ENCODE measurements around the gene CPM.

The CPM gene

GRCh38 chr12:68908076-68908475, 24.9 kb downstream of the CPM start:
- no peak for TF ChIP-seq CTCF (IDR thresholded peaks at IDR 0.05; ENCODE audit: low read depth, low read length)

DNA sequence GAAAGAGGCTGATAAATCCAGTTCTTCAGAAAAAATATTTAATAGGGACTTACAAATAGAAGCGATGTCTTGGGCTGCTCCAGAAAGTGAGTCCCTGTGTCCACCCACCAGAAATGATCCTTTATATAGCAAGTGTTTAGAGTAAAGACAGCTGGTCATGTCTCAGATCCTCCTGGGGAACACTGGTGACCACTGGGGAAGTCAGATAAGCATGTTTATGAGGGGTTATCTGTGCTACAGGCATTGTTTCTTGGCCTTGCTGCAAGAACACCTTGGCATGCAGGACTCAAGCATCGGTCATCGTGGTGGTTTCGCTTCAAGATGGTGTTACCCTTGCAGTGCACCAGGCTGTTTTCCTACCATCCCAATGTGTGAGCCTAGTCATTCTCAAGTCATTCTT, 27.2 kb downstream of the CPM start:
- no peak for DNase-seq
- no peak overlapping the region for H3K4me3 ChIP-seq (ENCODE audit: low read depth, low read length)
- TF ChIP-seq CTCF (IDR thresholded peaks at IDR 0.05; ENCODE audit: low read depth, low read length), result no peak

More at GRCh38 chr12:68908076-68908475, 24.9 kb downstream of the CPM start:
- H3K36me3 ChIP-seq, result no peaks in the 10 kb centered on the region
- H3K4me3 ChIP-seq (ENCODE audit: low read depth, low read length), result no peak overlapping the region
- no peak for DNase-seq
- H3K9me3 ChIP-seq, result no peaks in the 10 kb centered on the region
- peaks cover 3% of the 10 kb centered on the region; the same call in 1 of the 2 replicates for H3K27me3 ChIP-seq
- H3K4me1 ChIP-seq, result no peaks in the 10 kb centered on the region

GRCh38 chr12:68904351-68904962, 28.5 kb downstream of the CPM start:
- Histone ChIP-seq H3K4me3 (ENCODE audit: low read depth, low read length) (no peak overlapping the region), H3K27me3 (peaks cover 1% of the 10 kb centered on the region; the same call in 1 of the 2 replicates), H3K9me3 (no peaks in the 10 kb centered on the region), H3K36me3 (no peaks in the 10 kb centered on the region), H3K4me1 (no peaks in the 10 kb centered on the region)
- TF ChIP-seq CTCF (IDR thresholded peaks at IDR 0.05; ENCODE audit: low read depth, low read length), result no peak
- DNase-seq, result no peak

More for the DNA sequence above, 27.2 kb downstream of the CPM start:
- no peaks in the 10 kb centered on the region for H3K36me3 ChIP-seq
- no peaks in the 10 kb centered on the region for H3K9me3 ChIP-seq
- no peaks in the 10 kb centered on the region; the same call in 1 of the 2 replicates for H3K27me3 ChIP-seq
- no peaks in the 10 kb centered on the region for H3K4me1 ChIP-seq

GRCh38 chr12:68903511-68903910, 29.5 kb downstream of the CPM start:
- no peak for TF ChIP-seq CTCF (IDR thresholded peaks at IDR 0.05; ENCODE audit: low read depth, low read length)
- no peaks in the 10 kb centered on the region for H3K9me3 ChIP-seq
- peaks cover 3% of the 10 kb centered on the region; the same call in 1 of the 2 replicates for H3K27me3 ChIP-seq
- no peaks in the 10 kb centered on the region for H3K36me3 ChIP-seq
- no peaks in the 10 kb centered on the region for H3K4me1 ChIP-seq
- DNase-seq, result no peak
- no peak overlapping the region for H3K4me3 ChIP-seq (ENCODE audit: low read depth, low read length)

- Histone ChIP-seq H3K4me3 (ENCODE audit: low read depth, low read length) (no peak overlapping the region), H3K36me3 (no peaks in the 10 kb centered on the region), H3K27me3 (peaks cover 3% of the 10 kb centered on the region; the same call in 1 of the 2 replicates), H3K9me3 (no peaks in the 10 kb centered on the region), H3K4me1 (no peaks in the 10 kb centered on the region)
- no peak for DNase-seq
- TF ChIP-seq CTCF (IDR thresholded peaks at IDR 0.05; ENCODE audit: low read depth, low read length), result no peak
Measured at GRCh38 chr12:68901551-68901950, 31.4 kb downstream of the CPM start.

- H3K27me3 ChIP-seq, result peaks cover 3% of the 10 kb centered on the region; the same call in 1 of the 2 replicates
- no peaks in the 10 kb centered on the region for H3K4me1 ChIP-seq
- no peaks in the 10 kb centered on the region for H3K36me3 ChIP-seq
- no peak for TF ChIP-seq CTCF (IDR thresholded peaks at IDR 0.05; ENCODE audit: low read depth, low read length)
- H3K4me3 ChIP-seq (ENCODE audit: low read depth, low read length), result no peak overlapping the region
- H3K9me3 ChIP-seq, result no peaks in the 10 kb centered on the region
- no peak for DNase-seq
Measured at GRCh38 chr12:68901145-68901544, 31.8 kb downstream of the CPM start.
